ENCODE measurements around the gene HPX. TPM values are rescaled to one million over a fixed set of nuclear protein-coding genes. Genes with fewer than 3 reads are reported as not detected.
"Not testable (repeated sequence)": the region's sequence is repeated elsewhere in the genome, so short reads cannot be mapped to it uniquely, and the experiment has no call there.

Gene HPX
- total RNA-seq, 1 donor from 2014 or later = 1.4 TPM

- Mint-ChIP-seq H3K27ac (ENCODE audit: unreplicated experiment) (no peak overlapping the region), H3K4me3 (ENCODE audit: unreplicated experiment) (no peak overlapping the region)
Observed at GRCh38 chr11:6393989-6394670, 46.7 kb downstream of the HPX start.

GRCh38 chr11:6392251-6392650, 48.5 kb downstream of the HPX start:
- DNase-seq (ENCODE audit: low spot score); H3K9me3 Mint-ChIP-seq (ENCODE audit: unreplicated experiment); H3K4me3 Mint-ChIP-seq (ENCODE audit: unreplicated experiment); H3K36me3 Mint-ChIP-seq (ENCODE audit: low read depth, unreplicated experiment); H3K27ac Mint-ChIP-seq (ENCODE audit: unreplicated experiment); H3K4me1 Mint-ChIP-seq (ENCODE audit: unreplicated experiment): not testable (repeated sequence)
- peaks cover 11% of the 10 kb centered on the region for H3K27me3 Mint-ChIP-seq (ENCODE audit: unreplicated experiment)

More at GRCh38 chr11:6393989-6394670, 46.7 kb downstream of the HPX start:
- Mint-ChIP-seq H3K27me3 (ENCODE audit: unreplicated experiment) (peaks cover 12% of the 10 kb centered on the region), H3K4me1 (ENCODE audit: unreplicated experiment) (peaks cover 4% of the 10 kb centered on the region), H3K36me3 (ENCODE audit: low read depth, unreplicated experiment) (no peaks in the 10 kb centered on the region), H3K9me3 (ENCODE audit: unreplicated experiment) (no peaks in the 10 kb centered on the region)
- DNase-seq (ENCODE audit: low spot score) = no peak
- TF ChIP-seq CTCF (IDR thresholded peaks at IDR 0.05; ENCODE audit: unreplicated experiment) = no peak

GRCh38 chr11:6391537-6392134, 49.2 kb downstream of the HPX start:
- no peak for DNase-seq (ENCODE audit: low spot score)
- peaks cover 11% of the 10 kb centered on the region for H3K27me3 Mint-ChIP-seq (ENCODE audit: unreplicated experiment)
- no peak overlapping the region for H3K27ac Mint-ChIP-seq (ENCODE audit: unreplicated experiment)

GRCh38 chr11:6390718-6391469, 49.9 kb downstream of the HPX start:
- DNase-seq (ENCODE audit: low spot score) = no peak
- no peak overlapping the region for H3K27ac Mint-ChIP-seq (ENCODE audit: unreplicated experiment)
- peaks cover 5% of the 10 kb centered on the region for H3K4me1 Mint-ChIP-seq (ENCODE audit: unreplicated experiment)

More at GRCh38 chr11:6391537-6392134, 49.2 kb downstream of the HPX start:
- no peak for TF ChIP-seq CTCF (IDR thresholded peaks at IDR 0.05; ENCODE audit: unreplicated experiment)
- no peaks in the 10 kb centered on the region for H3K36me3 Mint-ChIP-seq (ENCODE audit: low read depth, unreplicated experiment)
- H3K4me1 Mint-ChIP-seq (ENCODE audit: unreplicated experiment) = peaks cover 5% of the 10 kb centered on the region
- H3K9me3 Mint-ChIP-seq (ENCODE audit: unreplicated experiment) = no peaks in the 10 kb centered on the region
- H3K4me3 Mint-ChIP-seq (ENCODE audit: unreplicated experiment) = no peak overlapping the region

More at GRCh38 chr11:6390718-6391469, 49.9 kb downstream of the HPX start:
- peaks cover 13% of the 10 kb centered on the region for H3K27me3 Mint-ChIP-seq (ENCODE audit: unreplicated experiment)
- no peaks in the 10 kb centered on the region for H3K36me3 Mint-ChIP-seq (ENCODE audit: low read depth, unreplicated experiment)
- no peaks in the 10 kb centered on the region for H3K9me3 Mint-ChIP-seq (ENCODE audit: unreplicated experiment)
- peak overlapping the region; percentile 91 for H3K4me3 Mint-ChIP-seq (ENCODE audit: unreplicated experiment)
- no peak for TF ChIP-seq CTCF (IDR thresholded peaks at IDR 0.05; ENCODE audit: unreplicated experiment)

Data from endothelial cell (in vitro differentiated cells).